ENCODE results near the gene ESYT2.
"Not testable (repeated sequence)": the region's sequence is repeated elsewhere in the genome, so short reads cannot be mapped to it uniquely, and the experiment has no call there.

The ESYT2 gene

GRCh38 chr7:158702196-158702595 is 127.1 kb downstream of the ESYT2 start:
- H3K27ac ChIP-seq = no peak overlapping the region
- TF ChIP-seq, protein P1, sequence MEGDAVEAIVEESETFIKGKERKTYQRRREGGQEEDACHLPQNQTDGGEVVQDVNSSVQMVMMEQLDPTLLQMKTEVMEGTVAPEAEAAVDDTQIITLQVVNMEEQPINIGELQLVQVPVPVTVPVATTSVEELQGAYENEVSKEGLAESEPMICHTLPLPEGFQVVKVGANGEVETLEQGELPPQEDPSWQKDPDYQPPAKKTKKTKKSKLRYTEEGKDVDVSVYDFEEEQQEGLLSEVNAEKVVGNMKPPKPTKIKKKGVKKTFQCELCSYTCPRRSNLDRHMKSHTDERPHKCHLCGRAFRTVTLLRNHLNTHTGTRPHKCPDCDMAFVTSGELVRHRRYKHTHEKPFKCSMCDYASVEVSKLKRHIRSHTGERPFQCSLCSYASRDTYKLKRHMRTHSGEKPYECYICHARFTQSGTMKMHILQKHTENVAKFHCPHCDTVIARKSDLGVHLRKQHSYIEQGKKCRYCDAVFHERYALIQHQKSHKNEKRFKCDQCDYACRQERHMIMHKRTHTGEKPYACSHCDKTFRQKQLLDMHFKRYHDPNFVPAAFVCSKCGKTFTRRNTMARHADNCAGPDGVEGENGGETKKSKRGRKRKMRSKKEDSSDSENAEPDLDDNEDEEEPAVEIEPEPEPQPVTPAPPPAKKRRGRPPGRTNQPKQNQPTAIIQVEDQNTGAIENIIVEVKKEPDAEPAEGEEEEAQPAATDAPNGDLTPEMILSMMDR (conservative IDR thresholded peaks at IDR 0.05) = no peak

DNA sequence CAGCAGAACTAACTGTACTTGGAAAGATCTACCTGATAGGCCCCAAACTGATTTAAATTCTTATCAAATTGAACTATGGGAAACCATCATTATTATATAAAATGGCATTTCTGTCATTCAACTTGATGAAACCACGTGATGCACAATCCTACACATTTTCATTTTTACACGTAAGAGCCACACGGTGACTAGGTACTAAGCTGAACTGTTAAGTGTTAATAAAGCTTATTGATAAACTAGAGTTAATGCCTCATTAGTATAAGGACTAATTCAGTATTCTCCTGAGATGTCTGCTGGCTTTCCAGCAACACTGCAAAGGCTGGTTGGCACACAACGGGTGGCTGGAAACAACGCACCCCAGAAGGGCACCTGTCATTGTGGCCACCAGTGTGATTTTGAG is 129.3 kb downstream of the ESYT2 start:
- TF ChIP-seq, protein P1 (conservative IDR thresholded peaks at IDR 0.05) = no peak
- no peak overlapping the region for H3K27ac ChIP-seq

DNA sequence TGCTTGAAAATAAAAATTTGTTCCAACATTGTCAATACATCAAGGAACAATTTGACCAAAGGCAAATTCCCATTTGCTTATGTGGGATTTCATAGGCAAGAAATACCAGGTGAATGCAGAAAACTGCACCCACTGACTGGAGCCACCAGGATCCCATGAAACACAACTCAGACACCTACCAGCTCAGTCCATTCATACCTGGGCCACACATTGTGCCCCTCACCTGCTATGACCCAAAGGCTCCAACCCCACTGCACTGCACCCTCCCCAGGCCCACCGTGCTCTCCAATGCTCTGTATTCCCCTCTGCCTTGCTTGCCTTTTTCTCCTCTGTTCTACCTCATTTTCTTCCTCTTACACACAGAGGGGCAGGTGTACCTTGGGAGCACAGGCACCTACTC is 130.0 kb downstream of the ESYT2 start:
- no peak overlapping the region for H3K27ac ChIP-seq
- TF ChIP-seq, protein P1 (conservative IDR thresholded peaks at IDR 0.05) = no peak

DNA sequence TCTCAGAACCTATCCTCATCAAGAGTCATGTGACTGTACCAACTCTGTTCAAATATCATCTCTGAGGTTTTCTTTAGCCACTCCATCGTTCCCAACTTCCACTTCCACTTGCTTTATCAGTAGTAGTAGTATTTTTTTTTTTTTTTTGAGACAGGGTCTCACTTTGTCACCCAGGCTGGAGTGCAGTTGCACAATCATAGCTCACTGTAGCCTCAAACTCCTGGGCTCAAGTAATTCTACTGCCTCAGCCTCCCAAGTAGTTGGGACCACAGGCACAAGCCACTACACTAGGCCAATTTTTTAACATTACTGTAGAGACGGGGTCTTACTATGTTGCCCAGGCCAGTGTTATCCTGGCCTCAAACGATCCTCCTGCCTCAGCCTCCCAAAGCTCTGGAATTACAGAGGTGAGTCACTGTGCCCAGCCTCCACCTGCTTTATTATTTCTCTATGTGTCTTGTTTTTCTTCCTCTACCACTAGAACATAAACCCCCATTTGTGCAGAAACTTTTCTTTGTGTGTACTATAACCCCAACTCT is 130.6 kb downstream of the ESYT2 start:
- H3K27ac ChIP-seq = no peak overlapping the region
- TF ChIP-seq, protein P1 (conservative IDR thresholded peaks at IDR 0.05) = no peak

DNA sequence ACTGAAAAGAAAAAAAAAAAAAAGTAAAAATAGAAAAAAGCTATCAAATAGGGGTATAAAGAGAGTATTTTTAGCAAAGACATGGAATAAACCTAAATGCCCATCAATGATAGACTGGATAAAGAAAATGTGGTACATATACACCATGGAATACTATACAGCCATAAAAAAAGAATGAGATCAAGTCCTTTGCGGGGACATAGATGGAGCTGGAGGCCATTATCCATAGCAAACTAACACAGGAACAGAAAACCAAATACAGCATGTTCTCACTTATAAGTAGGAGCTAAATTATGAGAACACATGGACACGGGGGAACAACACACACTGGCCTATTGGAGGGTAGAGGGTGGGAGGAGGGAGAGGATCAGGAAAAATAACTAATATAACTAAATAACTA is 131.7 kb downstream of the ESYT2 start:
- H3K27ac ChIP-seq = not testable (repeated sequence)

DNA sequence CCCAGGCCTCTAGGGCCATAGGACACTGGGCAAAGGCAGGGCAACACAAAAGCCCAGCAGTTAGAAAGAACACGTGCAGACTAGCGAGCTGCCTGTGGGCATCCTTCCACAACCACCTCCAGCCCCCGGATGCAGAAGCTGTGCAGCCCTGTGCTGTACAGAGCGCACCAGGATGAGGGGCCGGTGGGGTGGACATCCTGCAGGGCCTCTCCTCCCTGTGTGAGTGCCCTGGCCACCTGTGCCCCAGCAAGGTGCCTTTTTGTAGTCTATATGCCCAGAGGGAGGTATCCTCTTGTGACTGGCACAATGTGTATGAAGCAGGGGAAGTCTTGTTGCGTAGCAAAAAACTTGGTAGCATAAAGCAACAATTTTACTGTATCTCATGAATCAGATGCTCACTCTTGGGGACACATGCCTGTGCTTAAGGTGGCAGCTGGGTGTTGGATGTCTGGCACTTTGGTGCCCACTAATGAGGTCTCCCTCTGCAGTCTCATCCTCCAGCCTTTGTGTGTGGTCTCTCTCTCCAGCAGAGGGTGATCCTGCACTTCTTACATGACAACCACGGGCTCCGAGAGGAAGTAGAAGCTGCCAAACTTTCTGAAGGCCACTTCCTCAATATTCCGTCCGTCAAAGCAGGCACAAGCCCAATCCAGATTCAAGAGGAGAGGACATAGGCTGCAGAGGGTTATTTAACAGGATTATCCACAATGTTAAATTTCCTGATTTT is 133.4 kb downstream of the ESYT2 start:
- peak overlapping the region; percentile 59 for H3K27ac ChIP-seq
- TF ChIP-seq, protein P1 (conservative IDR thresholded peaks at IDR 0.05) = peak; percentile 93

DNA sequence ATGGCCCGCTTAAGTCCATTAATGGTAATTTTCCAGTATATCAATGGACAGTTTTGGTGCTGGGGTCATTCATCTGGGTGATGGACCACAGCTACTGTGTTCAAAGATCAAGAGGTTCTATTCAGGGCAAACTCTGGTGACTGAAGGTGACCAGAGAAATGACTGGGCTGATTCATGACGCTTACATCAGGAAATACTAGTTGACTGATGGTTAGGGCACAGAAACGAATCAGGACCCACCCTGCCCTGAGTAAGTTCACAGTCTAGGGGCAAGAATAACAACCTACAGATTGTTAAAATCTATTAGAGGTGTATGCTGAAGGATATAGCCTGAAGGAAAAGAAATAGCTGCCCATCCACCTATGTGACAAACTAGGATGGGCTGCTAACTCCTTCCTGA is 134.3 kb downstream of the ESYT2 start:
- TF ChIP-seq, protein P1 (conservative IDR thresholded peaks at IDR 0.05) = no peak
- no peak overlapping the region for H3K27ac ChIP-seq

DNA sequence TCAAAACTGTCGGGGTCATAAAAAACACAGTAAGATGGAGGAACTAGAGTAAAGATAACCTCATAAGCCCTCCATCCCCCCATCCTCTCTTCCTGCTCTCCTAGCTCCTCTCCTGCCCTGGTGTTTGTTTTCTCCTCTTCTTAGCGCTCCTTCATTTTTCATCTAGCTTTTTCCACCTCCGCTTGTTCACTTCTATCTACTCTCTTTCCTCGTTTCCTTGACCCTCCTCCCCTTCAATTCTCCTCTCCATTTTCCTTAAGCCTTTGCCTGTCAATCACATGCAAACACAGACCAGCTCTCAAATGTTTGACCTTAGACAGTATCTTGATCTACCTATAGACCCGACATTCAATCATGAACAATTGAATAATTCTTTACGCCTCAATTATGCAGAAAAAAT is 134.7 kb downstream of the ESYT2 start:
- H3K27ac ChIP-seq = no peak overlapping the region
- TF ChIP-seq, protein P1 (conservative IDR thresholded peaks at IDR 0.05) = no peak

All from VCaP (cell line).